ENCODE data around the gene GTF2H1.

DNA sequence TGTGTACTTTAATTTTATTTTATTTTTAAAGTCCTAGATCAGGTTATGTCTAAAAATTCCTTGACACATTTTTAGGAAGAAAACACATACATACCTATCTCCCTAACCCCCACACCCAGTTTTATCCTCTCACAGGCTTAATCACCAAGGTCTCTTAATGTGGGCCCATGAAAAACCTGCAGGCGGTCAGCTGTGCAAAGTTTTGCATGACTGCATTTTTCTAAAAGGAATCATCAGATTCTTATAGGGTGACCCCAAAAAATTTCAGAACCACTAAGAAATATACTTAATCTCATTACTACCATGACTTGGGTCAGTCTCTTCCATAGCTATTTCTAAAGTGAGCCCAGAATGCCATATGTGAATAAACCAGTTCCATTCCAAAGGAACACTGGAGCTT is 36.5 kb upstream of the GTF2H1 start:
- TF ChIP-seq, protein P1, sequence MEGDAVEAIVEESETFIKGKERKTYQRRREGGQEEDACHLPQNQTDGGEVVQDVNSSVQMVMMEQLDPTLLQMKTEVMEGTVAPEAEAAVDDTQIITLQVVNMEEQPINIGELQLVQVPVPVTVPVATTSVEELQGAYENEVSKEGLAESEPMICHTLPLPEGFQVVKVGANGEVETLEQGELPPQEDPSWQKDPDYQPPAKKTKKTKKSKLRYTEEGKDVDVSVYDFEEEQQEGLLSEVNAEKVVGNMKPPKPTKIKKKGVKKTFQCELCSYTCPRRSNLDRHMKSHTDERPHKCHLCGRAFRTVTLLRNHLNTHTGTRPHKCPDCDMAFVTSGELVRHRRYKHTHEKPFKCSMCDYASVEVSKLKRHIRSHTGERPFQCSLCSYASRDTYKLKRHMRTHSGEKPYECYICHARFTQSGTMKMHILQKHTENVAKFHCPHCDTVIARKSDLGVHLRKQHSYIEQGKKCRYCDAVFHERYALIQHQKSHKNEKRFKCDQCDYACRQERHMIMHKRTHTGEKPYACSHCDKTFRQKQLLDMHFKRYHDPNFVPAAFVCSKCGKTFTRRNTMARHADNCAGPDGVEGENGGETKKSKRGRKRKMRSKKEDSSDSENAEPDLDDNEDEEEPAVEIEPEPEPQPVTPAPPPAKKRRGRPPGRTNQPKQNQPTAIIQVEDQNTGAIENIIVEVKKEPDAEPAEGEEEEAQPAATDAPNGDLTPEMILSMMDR (IDR thresholded peaks at IDR 0.05) = no peak
- no peak for TF ChIP-seq POLR2A (IDR thresholded peaks at IDR 0.05)
